ENCODE data around the gene OGDH. TPM values are rescaled to one million over a fixed set of nuclear protein-coding genes. Genes with fewer than 3 reads are reported as not detected.

The OGDH gene
- total RNA-seq, 2 experiments from 2014 or later, result 78.6 to 85.6 TPM

DNA sequence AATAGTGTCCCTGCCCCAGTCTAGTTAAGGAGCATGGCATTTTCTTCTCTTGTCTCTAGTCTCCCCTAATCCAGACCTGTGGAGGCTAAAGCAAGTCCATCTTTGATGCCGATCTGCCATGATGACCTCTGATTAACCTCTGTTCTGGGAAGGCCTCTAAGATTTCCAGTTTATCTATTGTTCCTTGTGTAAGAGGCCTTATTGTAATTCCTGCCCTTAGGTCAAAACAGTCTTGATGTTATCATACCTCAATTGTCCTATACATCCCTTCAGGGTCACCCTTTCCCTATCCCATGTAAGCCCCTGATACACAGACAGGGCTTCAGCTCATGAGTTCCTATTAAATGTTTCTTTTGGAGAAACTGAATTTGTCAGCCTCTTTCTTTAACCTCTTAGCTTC, 137.3 kb downstream of the OGDH start:
- Mint-ChIP-seq H3K9me3 (no peaks in the 10 kb centered on the region), H3K4me1 (ENCODE audit: low read depth) (peaks cover 6% of the 10 kb centered on the region), H3K36me3 (ENCODE audit: low read depth) (no peaks in the 10 kb centered on the region), H3K27me3 (no peaks in the 10 kb centered on the region), H3K4me3 (no peak overlapping the region), H3K27ac (no peak overlapping the region)
- DNase-seq (no peak), ATAC-seq (no peak)
- CTCF ChIA-PET, result no interaction called here
- POLR2A ChIA-PET, result interaction anchor here (1.2 kb wide), 1 partner anchor 14 kb away, joined by 5 read pairs; no protein-coding TSS in a partner anchor
- TF ChIP-seq, protein P1, sequence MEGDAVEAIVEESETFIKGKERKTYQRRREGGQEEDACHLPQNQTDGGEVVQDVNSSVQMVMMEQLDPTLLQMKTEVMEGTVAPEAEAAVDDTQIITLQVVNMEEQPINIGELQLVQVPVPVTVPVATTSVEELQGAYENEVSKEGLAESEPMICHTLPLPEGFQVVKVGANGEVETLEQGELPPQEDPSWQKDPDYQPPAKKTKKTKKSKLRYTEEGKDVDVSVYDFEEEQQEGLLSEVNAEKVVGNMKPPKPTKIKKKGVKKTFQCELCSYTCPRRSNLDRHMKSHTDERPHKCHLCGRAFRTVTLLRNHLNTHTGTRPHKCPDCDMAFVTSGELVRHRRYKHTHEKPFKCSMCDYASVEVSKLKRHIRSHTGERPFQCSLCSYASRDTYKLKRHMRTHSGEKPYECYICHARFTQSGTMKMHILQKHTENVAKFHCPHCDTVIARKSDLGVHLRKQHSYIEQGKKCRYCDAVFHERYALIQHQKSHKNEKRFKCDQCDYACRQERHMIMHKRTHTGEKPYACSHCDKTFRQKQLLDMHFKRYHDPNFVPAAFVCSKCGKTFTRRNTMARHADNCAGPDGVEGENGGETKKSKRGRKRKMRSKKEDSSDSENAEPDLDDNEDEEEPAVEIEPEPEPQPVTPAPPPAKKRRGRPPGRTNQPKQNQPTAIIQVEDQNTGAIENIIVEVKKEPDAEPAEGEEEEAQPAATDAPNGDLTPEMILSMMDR (IDR thresholded peaks at IDR 0.05), result no peak
- intact Hi-C loops (cut with micrococcal nuclease), result no loop called here

- Mint-ChIP-seq H3K4me1 (ENCODE audit: low read depth) (peaks cover 33% of the 10 kb centered on the region), H3K9me3 (no peaks in the 10 kb centered on the region), H3K36me3 (ENCODE audit: low read depth) (peaks cover 24% of the 10 kb centered on the region), H3K4me3 (peak within 1 kb of the TSS; percentile 83), H3K27ac (peak within 1 kb of the TSS; percentile 81), H3K27me3 (no peaks in the 10 kb centered on the region)
- TF ChIP-seq, protein P1 (IDR thresholded peaks at IDR 0.05), result no peak
- CTCF ChIA-PET, result no interaction called here
- POLR2A ChIA-PET, result interaction anchor here (0.6 to 3.2 kb wide), 9 partner anchors 8 to 164 kb away, joined by 3 to 13 read pairs (median 4); no protein-coding TSS in a partner anchor
- DNase-seq (peak; percentile 92), ATAC-seq (peak; percentile 93)
- intact Hi-C loops (cut with micrococcal nuclease), result no loop called here
These were observed 141.9 kb downstream of the OGDH start, which contains the start of gene ZMIZ2 for GRCh38 chr7:44748045-44748947. Gene ZMIZ2, plus strand, starts transcription at chr7:44748847. Its CDS starts 7,403 bp downstream, at chr7:44756250.

- CTCF ChIA-PET, result interaction anchor here (1.0 to 1.5 kb wide), 3 partner anchors 8 to 49 kb away, joined by 3 to 4 read pairs (median 3); no protein-coding TSS in a partner anchor
- ATAC-seq (peak; percentile 7), DNase-seq (peak; percentile 61)
- Mint-ChIP-seq H3K27me3 (no peaks in the 10 kb centered on the region), H3K9me3 (no peaks in the 10 kb centered on the region), H3K27ac (peak overlapping the region; percentile 81), H3K4me3 (peak overlapping the region; percentile 83), H3K4me1 (ENCODE audit: low read depth) (peaks cover 38% of the 10 kb centered on the region), H3K36me3 (ENCODE audit: low read depth) (peaks cover 24% of the 10 kb centered on the region)
- POLR2A ChIA-PET, result interaction anchor here (0.7 to 3.2 kb wide), 14 partner anchors 9 to 362 kb away, joined by 3 to 18 read pairs (median 4); partner anchors contain the start of genes H2AZ2, OGDH, PPIA and TBRG4
- TF ChIP-seq, protein P1 (IDR thresholded peaks at IDR 0.05), result no peak
- intact Hi-C loops (cut with micrococcal nuclease), result no loop called here
These were observed 142.7 kb downstream of the OGDH start for GRCh38 chr7:44748948-44749731.

DNA sequence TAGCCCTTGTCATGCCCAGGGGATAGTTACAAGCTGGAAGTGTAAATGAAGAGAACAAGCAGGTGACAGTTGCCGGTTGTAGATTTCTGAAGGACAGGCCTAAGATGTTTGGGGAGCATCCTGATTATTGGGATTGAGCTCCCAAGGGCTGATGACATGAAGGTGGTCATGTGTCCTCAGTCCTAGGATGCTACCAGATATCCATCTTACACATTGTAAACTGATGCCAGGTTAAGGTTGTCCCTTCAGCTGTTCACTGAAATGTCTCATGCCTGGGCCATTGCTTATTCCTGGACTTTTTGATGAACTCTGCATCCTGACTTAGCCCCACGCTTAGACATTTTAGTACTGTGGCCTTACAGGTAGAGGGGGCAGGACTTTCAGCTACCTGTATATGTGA, 143.6 kb downstream of the OGDH start:
- TF ChIP-seq, protein P1 (IDR thresholded peaks at IDR 0.05), result no peak
- Mint-ChIP-seq H3K36me3 (ENCODE audit: low read depth) (peaks cover 24% of the 10 kb centered on the region), H3K4me1 (ENCODE audit: low read depth) (peaks cover 39% of the 10 kb centered on the region), H3K9me3 (no peaks in the 10 kb centered on the region), H3K4me3 (peak overlapping the region; percentile 83), H3K27ac (peak overlapping the region; percentile 82), H3K27me3 (no peaks in the 10 kb centered on the region)
- intact Hi-C loops (cut with micrococcal nuclease), result loop anchor here (10.0 kb wide), 1 partner anchor 165 kb away; the partner anchor contains the start of gene TMED4
- no peak for DNase-seq
- ChIA-PET CTCF (interaction anchor here (1.0 to 1.5 kb wide), 4 partner anchors 9 to 157 kb away, joined by 3 to 4 read pairs (median 3); no protein-coding TSS in a partner anchor), POLR2A (interaction anchor here (0.9 to 3.2 kb wide), 16 partner anchors 12 to 361 kb away, joined by 3 to 18 read pairs (median 5); partner anchors contain the start of genes H2AZ2, OGDH, PPIA and TBRG4)
- ATAC-seq, result no peak

Measured in activated CD8-positive, alpha-beta T cell treated with anti-CD3 and anti-CD28 coated beads for 36 hours (primary cell).